Activated CD4-positive, alpha-beta T cell treated with anti-CD3 and anti-CD28 coated beads for 48 hours (primary cell): ENCODE data around the gene GEMIN8.

Experiments
- DNase-seq: peaks from one replicate; pipeline ENCODE4 v3.0.0-alpha.2; 2020

Gene GEMIN8, protein sequence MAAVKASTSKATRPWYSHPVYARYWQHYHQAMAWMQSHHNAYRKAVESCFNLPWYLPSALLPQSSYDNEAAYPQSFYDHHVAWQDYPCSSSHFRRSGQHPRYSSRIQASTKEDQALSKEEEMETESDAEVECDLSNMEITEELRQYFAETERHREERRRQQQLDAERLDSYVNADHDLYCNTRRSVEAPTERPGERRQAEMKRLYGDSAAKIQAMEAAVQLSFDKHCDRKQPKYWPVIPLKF

DNA sequence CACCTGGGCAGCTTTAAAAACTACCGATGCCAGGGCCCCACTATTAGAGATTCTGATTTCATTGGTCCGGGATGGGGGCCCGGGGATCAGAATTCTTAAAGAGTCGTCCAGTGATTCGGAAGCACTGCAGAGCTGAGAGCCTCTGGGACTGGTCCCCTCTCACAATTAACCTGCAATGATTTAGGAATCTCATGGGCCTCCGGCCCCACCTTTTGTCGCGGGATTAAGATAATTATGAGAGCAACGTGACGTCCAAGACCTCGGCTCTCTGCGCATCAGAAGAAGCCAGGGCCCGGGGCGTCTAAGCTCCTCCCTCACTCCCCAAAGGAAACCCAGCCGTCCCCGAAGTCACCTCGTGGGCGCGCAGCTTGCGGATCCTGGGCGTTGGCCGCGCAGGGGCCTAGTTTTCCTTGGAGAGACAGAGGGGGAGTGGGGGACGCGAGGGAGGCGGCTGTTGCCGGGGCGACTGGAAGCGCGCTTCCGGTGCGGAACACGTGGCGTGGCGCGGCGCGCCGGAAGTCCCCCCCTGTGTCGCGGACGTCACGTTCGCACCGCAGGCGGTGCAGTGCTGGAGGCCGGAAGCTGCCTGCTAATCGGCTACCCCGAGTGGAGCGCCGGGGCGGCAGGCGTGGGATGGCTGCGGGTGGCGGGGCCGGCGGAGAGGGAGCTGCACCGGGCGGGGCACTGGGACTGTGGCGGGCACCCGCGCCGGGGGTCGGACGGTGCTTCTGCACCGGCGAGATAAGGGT lies at the start of gene GEMIN8:
Gene GEMIN8 (minus strand): TSS at position 468 of the 749 bp plus-strand sequence. CDS start 8,414 bp downstream, outside the sequence.
- peak; percentile 87 for DNase-seq

DNA sequence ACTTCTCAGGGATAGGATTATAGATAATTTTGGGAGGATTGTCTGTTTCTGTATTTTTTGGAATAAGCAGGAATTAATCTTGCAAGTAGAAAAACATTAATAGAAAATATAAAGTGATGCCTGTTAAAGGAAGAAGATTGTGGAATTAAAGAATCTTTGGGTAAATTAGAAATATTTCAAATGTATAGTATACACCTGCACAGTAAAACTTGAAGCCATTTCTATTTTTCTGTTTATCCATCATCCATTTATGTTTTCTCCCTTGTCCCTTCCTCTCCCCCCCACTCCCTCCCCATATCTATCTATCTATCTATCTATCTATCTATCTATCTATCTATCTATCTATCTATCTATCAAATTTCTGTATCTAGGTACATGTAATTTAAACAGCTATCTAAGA lies 46.9 kb upstream of the GEMIN8 start:
- no peak for DNase-seq

DNA sequence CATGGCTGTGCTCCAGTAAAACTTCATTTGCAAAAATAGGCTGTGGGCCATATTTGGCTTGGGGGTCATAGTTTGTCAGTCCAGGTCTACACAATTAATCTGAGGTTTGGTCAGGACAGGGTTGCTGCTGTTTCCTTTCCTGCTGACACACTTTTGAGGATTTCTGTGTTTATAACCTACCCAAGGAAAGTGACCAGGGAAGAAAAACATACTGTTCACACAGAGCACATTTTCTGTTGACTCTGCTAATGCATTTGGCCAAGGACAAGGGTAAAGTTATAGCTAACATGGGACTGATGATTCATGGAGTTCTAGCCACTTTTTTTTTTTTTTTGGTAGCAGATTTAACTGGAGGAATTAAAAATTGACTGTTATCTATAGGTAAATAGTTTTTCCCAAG lies 43.9 kb upstream of the GEMIN8 start:
- no peak for DNase-seq

DNA sequence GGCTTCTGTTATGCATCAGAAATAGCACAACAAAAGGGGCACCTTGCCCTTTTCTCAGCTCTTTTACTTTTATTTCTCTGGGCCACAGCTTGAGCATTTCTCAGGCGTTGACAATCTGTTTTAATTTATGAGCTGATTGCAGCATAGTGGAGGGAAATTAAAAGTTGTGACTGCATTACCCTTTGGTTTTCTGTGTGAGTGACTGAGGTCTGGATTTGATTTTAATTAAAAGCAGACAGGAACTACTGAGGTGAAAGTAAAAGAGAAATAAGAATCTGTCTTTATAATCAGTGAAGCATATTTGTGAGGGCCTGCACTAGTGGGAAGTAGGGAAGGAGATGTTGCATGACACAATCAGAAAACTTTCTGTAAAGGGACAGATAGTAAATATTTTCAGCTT lies 43.4 kb upstream of the GEMIN8 start:
- no peak for DNase-seq

DNA sequence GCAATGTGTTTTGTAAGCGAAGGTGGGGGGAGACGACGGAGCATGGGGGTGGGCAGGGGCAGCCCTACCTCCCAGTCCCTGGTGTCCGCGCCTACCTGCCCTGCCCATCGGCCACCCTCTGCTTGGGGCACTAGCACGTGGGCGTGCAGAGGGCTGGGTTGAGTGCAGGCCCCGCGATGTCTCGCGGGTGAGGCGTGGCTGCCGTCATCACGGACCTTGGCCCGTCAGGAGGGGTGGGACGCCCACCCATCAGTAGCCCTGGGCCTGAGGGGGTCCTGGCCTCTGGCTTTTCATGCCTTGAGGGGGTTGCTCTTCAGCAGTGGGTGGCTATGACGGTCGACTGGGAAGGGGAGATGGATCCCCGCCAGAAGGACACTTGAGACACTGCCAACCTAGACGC lies 36.1 kb upstream of the GEMIN8 start:
- DNase-seq: no peak

DNA sequence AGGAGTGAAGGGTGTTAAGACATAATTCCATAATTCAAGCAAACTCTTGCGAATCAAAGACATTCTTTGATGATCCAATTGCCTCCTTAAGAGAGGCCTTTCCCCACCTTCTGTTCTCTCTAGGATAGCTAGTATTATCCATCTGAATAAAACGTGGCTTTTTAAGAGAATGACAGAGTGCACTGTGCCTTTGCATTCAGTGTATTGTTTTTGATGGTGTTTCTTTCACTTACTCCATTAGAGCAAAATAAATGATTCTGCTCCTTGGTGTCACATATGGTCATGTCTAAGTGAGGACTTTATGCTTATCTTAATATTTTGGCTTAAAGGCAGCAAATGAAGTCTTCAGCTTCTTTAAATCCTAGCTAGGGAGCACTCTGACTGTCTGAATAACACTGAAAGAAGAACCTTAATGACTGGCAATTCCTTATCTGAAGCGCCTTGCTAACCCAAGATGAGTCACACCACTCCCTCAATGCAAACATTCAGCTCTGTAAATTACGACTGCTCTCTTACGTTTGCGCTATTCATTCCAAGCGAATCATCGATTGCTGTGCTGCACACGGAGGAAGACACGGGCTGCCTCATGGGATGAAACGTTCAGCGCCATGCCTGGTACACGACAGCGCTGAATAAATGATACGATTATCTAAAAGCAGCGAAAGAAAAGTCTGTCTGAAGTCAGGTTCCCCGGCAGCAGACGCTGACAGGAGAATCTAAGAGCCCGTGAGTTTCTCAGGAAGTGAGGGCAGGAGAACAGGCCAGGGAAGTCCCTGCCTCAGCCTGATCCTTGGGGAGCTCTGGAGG lies 35.1 kb upstream of the GEMIN8 start:
- no peak for DNase-seq

DNA sequence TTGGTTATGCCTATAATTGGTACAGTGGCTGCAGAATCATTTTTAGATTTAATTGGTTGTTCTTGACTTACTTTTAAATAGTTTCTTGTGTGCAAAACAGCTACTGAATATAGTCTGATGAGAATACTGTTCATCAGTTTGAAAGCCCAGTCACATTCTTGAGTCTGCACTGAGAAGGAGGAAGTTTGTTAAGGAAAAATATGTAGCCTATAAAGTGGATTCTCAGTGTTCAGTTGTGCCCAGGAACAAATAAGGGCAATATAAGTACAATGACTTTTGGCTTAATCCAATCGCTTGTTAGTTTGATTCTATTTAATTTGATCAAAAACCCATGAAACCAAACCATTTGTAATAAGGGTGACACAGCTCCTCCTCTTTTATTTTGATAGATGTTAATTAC lies 32.8 kb upstream of the GEMIN8 start:
- DNase-seq: no peak

DNA sequence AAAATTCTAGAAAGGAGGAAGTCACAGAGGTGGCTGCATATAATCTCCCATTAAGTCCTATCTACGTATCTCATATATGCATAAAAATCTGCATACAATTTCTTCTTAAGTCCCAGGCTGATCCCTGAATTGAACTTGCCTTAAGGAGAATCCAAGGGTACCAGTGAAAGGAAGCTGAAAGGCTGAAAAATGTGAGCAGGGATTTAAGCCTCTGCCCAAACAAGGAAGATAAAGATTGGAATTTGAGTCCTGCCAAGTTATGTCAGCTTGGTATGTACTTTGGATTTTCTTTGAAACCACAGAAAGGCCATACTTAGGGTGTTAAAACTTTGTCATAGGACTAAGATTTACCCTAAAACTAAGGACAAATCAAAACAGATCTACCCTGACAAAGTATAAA lies 26.5 kb upstream of the GEMIN8 start:
- no peak for DNase-seq

DNA sequence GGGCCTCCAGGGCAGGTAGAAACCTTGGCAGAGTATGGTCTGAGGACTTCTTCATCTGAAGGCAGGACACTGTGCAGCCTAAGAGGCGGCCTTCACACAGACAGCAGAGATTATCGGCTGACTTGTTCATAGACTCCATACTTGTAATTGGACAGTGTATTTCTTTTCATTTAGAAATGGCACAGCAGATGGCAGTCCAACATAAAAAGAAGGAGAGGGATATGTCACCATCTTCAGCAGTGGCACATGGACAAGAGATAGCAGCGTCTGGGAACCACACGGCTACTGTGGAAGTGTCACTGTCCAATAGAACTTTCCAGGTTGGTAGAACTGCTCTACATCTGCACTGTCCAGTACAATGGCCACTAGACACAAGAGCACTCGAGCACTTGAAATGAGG lies 21.7 kb upstream of the GEMIN8 start:
- no peak for DNase-seq

DNA sequence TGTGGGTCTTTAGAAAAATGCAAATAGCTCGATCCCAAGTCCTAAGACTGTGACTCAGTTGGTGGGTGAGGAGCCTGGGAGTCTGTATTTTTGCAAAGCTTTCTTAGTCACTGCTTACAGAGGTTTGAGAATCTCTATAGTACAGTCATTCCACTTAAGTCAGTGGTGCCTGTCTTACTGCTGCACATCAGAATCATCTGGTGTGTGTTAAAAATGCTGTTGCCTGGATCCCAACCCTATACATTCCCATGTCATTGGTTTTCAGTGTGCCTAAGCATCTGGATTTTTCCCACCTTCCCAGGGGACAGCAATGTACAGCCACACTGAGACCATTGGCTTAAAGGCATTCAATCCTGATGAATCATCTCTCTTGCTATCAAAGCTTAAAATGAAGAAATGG lies 21.0 kb upstream of the GEMIN8 start:
- DNase-seq: no peak

DNA sequence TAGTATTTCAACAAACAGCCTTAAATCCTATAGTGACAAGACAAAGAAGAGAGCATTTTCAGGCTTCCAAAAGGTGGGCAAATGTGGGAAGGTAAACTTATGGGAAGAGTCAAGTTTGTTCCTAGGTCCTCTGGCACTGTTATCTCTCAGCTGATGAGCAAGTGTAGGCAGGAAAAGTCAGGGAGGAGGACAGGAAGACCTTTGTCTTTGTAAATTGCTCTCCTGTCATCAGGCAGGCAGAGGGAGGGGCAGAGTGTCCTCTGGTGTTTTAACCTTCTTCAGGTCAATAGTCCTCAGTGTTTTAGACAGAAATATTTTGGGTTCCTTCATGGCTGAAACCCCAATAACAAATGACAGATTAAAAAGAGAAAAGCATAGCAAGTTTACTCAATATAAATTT lies 13.5 kb upstream of the GEMIN8 start:
- no peak for DNase-seq

DNA sequence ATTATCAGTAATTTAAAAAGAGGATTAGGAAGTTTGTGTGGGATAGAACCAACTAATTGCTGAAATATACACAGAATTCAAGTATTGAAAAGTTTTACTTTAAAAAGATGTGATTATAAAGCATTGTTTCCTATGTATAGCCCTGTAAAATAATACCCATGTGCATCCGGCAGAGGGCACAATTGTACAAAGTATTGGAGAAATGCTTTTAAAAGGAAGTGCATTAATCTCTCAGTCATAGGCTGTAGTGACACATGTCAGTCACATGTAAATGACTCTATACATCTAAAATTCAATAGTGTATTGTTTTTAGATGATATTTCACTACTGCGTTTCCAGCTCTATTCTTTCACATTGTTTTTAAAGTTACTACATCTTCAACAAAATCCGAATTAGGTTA lies 9.7 kb upstream of the GEMIN8 start:
- peak; percentile 63 for DNase-seq

DNA sequence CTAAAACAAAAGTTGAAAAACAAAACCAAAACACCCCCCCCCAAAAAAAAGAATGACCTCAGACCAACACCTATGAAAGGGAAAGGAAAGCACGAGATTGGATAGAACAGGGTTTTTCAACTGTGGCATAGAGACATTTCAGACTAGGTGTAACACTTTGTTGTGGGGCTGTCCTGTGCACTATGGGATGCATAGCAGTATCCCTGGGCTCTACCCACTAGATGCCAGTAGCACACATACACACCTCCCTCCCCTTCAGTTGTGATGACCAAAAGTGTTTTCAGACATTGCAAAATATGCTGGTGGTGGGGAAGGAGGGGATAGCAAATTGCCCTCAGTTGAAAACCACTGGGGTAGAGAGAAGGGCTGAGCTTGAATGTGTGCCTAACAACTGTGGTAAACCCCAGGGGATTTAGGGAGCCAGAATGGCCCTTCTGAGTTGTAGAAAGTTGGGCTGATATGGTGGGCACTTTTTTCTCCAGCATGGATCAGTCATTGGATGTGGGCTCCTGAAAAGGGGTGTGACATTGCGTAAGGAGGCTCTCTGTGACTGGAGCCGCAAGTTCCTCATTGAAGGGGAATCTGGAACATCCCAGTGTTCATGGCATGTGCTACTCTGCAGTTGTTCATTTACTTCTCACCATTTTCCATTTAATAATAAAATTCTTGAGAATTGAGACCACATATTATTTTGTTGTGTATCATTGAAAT lies 8.8 kb upstream of the GEMIN8 start:
- no peak for DNase-seq

DNA sequence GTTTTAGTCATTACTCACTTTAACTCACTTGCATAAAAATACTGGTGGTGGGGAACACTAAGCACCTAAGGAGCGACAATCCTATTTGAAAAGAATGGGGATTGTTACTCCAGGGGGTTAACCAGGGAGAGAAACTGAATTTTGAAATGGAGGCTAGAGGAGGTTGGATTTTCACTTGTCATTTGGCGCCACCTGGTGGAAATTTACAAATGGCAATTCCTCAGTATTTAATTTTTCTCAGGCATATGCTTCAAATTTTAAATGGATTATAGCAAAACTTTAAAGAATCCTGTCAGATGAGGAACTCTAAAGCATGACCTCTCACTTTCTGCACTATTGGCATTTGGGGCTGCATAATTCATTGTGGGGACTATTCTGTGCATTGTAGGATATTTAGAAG lies 2.7 kb upstream of the GEMIN8 start:
- peak; percentile 56 for DNase-seq

DNA sequence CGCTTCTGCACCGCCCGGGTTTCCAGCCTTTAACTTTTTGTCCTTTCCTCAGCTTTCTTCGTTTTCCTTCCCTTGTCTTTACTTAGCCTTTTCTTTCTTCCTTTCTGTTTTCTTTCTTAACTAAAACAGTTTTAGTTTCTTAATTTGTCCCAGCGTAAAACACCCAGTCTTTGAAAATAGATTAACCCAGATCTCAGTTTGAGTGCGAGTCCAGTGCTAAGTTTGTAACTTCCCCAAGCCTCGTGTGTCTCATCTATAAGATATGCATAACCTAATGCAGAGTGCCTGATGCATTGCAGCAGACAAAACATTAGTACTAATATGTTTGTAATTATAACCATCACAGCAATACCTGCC lies 460 bp upstream of the GEMIN8 start:
- DNase-seq: no peak

DNA sequence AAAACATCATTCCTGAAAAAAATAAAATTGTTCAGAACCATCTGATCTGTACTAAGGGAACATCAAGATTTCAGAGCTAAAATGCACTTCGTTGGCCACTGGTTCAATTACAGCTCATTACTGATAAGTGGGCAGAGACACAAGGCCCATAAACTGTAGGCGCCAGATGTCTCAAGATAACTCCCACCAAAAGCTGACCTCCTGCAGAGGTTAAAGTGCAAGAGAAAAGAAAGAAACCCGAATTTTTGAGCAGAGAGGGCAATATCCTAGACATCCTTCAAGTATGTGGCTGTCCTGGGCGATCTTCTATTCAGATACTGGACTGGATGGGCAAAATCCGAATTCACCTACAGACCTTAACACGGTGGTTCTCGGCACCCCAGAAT lies 660 bp downstream of the GEMIN8 start:
- no peak for DNase-seq

DNA sequence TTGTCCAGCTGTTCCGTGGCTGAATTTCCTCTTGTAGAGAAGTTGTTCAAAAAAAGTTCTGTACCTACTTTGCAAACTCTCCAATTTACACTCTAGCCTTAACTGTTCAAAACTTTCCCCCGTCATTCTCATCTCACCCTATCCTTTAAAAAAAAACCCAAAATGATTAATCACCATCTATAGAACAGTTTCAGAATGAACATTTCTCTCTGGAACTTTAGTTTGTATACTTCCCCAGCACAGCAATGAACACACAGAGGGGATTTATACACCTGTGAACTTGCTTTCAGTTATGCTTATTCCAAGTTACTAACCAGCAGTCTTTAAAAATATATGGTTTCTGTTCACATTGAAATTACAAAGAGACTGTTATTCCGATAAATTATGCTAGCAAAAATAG lies 1.2 kb downstream of the GEMIN8 start:
- DNase-seq: no peak

DNA sequence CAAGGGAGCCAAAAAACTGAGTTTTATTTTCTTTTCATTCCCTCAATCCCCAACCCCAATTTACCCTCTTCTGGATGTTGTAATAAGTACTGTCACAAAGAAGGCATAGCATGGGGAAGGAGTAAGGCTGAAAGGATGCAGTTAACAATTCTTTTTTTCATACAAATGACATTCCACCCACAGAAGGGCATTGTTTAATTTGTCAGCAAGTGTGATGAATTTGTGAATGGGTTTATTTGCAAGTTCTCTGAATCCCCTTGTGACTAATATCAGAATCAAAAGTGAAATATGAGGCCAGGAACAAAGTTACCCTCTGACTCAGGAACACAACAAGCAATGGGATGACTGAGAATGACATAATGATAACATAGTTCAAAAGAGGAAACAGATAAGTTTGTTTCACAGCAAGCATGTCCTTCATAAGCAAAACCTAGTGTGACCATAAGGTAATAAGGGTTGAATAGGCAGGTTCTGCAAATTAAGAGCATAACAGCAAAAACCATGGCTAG lies 2.1 kb downstream of the GEMIN8 start:
- DNase-seq: no peak

DNA sequence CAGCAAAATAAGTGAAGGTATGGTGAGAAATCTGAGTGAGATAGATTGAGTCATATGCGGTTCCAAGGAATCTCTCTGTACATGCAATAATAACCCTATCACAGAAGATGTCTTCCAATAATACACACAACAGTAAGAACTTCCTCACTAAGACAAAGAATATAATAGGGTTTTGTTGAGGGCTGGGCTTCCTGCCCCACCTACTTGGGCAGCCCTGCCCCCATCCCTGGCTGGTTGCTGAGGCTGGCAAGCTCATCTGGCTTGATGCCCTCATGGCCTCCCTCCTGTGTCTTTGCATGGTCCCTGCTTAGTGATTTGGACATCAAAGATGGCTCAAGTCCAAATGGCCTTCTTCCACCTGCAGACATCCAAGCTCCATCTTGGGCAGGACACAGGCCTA lies 2.7 kb downstream of the GEMIN8 start:
- DNase-seq: peak; percentile 11

DNA sequence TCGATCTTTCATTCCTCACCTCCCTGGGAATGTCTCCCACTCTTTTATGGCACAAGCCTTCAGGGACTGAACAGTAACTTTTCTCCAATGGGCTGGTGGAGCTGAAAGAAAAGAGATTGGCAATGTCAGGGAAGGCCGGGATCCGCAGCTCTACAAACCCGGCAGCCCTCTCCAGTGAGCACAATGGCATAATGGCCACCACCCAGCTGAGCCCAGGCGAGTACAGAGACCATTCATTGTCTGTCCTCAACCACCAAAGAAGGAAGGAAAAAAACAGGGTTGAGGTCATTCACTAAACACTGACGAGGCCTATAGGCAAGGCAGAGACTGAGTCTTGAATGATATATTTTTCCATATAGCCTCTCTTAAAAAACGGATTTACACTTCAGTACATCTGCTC lies 3.6 kb downstream of the GEMIN8 start:
- no peak for DNase-seq

DNA sequence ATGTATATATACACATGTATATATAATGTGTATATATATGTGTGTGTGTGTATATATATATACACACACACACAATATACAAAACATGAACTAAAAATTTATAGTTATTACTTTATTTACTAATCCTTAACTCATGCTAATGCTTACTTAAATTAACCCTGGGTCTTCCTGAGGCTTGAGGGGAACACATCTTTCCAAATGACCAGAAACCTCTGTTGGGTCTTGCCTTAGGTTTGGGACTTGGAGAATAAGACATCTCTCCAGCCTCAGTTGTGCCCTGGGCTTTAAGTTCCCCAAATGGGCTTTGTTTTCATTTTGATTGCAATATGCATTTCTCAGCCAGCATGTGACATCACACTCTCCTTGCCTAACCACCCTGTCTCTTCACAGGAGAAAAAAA lies 7.7 kb downstream of the GEMIN8 start:
- no peak for DNase-seq

DNA sequence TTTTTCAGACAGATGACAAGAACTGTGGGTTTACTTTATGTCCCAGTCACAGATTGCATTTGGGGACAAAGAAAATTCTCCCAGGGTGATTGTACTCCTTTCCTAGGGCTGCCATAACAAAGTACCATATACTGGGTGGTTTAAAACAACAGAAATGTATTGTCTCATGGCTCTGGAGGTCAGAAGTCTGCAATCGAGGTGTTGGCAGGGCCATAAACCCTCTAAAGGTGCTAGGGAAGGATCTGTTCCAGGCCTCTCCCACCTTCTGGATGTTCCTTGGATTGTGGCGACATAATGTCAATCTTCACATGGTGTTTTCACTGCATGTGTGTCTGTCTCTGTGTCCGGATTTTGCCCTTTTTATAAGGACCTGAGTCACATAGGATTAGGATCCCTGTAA lies 12.3 kb downstream of the GEMIN8 start:
- DNase-seq: no peak

DNA sequence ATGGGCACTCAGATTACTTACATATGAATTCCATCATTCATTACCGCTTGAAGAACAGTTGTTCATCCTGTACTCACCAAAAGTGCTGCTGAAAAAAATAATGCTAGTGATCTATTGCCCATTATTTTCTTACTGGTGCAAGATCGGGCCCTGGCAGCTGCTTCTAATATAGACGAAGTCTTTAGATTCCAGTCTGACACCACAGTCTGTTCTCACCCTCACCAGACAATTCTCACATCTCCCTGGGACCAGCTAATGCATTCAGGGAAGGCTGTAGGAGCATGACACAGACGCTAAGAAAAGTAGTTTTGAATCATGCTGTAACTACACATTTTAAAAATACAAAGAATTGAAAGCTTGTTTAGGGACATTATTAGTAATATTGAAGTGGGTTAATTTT lies 13.8 kb downstream of the GEMIN8 start:
- no peak for DNase-seq
